NCI-H1105 (cell line): ENCODE measurements around the gene GH1.

Source experiments
- DNase-seq: peaks from one replicate; lab custom pipeline; 2025; lab: John Stamatoyannopoulos, UW

The GH1 gene

DNA sequence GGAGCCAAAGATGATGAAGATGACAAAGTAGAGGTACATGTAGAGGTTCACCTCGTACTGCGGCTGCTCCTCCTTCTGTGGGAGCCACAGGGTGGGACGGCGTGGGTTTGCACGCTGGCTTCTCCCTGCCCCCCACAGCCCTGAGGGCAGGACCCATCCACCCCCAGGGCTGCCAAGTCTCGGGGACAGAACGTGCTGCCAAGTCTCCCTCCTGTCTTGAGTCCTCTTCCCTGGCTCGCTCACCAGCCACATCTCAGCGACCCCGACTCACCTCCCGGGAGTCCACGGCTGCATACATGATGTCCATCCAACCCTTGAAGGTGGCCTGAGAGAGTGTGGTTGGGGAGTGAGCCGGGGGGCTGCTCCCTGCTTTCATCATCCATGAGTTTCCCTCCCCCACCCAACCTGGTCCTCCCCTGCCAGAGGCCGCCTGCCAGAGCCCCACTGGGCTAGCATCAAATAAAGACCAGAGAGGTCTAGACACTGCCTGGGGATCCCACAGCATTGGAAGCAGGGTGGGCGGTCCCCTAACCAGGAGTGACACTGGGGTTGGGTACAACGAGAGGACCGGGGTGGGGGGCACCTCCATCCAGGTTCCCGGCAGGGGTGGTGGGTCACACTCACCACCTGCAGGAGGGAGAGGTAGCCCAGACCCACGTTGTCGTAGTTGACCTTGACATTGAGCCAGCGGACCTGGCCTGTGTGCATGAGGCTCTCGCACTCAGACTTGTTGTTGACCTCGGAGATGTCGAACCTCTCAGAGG lies 26.3 kb upstream of the GH1 start:
- DNase-seq = no peak

GRCh38 chr17:63943745-63944144 lies 25.1 kb upstream of the GH1 start:
- DNase-seq = no peak

DNA sequence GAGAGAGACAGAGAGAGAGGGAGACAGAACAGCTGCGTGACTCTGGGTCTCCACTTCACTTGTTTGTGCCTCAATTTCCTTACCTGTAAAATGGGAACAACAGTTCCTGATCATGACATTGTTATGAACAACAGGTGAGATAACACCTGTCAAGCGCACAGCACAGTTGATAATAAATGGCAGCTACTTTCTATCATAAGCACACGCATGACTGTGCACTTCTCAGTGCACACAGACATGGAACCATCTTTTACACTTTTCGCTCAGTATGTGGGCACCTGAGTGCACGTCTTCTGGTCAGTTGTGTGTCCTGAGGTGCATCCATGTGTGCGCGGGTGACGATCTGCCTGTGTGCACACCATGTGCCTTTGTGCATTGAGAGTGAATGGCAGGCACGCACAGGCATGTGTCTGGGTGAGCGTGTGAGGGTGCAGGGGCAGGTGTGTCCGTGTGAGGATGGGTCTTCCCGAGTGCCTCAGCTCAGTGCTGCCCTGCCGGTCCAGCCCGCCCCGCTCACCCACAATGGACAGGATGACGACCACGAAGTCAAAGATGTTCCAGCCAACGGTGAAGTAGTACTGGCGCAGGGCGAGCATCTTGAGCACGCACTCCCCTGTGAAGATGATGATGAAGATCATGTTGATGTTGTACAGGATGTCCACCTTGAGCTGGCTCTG lies 23.8 kb upstream of the GH1 start:
- DNase-seq = no peak

- no peak for DNase-seq
These were observed 23.1 kb upstream of the GH1 start for GRCh38 chr17:63941751-63942150.

DNA sequence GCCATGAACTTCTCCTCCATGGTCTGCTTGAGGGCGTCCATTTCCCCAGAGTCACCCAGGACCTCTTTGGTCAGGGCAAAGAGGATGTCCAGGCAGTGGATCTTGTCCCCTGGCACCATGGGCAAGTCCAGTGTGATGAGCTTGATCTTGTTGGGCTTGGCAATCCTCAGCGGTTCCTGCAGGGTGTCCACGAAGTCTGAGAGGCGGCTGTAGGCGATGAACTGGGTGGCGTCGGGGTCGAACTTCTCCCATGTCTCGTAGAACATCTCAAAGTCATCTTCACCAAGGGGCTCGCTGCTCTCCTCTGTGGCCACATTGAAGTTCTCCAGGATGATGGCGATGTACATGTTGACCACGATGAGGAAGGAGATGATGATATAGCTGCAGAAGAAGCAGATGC lies 22.5 kb upstream of the GH1 start:
- DNase-seq = no peak

- no peak for DNase-seq
These were observed 21.9 kb upstream of the GH1 start for GRCh38 chr17:63940584-63940983.

GRCh38 chr17:63939884-63940283 lies 21.2 kb upstream of the GH1 start:
- DNase-seq = no peak

DNA sequence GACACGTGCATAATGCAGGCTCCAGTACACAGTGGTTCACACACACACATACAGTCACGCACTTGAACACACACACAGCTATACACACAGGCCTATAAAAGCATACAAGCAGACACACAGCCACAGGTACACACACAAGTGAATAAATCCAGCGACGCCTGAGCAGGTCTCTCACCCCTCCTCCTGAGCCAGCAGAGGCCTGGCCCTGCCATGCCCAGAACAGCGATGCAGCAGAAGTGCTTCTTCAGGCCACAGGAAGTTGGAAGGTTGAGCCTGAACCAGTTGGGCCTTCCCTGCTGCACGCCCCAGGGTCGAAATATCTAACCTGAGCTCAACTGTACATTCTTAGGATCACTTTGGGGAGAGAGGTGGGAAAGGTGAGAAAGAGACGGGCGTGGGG lies 20.8 kb upstream of the GH1 start:
- DNase-seq = no peak

DNA sequence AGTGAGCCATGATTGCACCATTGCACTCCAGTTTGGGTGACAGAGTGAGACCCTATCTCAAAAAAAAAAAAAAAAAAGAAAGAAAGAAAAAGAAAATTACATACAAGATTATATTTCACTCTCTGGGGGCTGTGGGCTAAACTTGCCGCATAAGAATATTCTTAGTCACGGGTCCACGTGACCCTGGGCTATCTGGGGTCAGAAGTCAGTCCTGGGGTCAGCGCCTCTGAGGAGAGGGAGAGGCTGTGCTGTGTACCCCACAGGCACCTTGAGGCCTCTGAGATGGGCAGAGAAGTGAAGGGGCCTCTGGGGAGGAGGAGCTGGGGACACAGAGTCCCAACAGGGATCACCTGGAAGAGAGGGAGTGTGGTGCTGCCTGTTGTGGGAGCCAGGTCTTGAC lies 19.3 kb upstream of the GH1 start:
- DNase-seq = no peak

DNA sequence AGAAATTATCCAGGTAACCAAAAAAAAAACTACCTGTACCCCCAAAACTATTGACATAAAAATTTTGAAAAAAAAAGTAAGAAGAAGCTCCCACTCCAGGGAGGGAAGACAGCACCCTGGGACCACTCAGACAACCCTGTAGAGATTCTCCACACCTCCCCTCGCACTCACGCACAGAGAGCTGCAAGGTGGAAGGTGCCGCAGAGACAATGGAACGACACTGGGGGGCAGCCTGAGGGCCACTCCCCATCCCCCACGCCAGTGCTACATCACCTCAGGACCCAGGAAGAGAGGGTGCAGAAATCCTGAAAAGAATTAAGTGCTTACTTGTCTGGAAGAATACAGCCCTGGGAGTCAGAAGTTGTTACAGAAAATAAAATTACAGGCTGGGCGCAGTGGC lies 18.7 kb upstream of the GH1 start:
- no peak for DNase-seq

DNA sequence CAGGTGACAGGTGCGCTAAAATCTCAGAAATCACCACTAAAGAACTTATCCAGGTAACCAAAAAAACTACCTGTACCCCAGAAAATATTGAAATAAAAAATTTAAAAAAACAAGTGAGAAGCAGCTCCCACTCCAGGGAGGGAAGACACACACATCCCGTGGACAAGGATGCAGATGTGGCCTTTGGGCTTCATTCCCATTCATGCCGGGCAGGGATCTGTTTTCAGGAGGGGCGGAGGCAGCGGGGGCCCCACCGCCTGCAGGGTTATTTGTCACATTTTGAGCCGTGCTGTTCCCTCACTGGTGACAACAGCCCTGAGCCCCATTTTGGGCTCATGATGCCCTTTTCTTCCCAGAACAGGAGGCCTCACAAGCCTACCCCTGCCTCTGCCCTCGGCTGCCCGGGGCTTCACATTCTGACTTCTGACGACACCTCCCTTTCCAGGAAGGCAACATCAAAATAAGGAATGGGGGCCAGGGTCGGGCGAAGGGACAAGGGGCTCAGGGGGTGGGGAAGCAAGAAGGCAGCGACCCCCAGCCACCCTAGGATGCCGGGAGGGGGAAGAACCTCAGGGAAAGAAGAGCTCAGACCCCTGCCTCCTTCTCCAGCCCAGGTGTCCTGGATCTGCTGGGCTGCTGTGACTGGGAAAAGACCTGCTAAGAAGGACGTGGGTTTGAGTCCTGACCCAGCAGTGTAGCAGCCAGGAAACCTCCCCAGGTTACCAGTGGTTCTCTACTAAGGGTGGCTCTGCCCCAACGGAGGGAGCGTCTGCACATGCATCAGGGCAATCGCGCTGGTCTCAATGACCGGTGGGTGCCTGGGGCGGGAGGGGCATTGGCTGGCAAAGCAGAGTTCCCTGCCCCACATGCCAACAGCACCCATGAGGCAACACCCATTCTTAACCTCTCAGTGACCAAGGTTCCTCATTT lies 15.8 kb upstream of the GH1 start:
- no peak for DNase-seq

DNA sequence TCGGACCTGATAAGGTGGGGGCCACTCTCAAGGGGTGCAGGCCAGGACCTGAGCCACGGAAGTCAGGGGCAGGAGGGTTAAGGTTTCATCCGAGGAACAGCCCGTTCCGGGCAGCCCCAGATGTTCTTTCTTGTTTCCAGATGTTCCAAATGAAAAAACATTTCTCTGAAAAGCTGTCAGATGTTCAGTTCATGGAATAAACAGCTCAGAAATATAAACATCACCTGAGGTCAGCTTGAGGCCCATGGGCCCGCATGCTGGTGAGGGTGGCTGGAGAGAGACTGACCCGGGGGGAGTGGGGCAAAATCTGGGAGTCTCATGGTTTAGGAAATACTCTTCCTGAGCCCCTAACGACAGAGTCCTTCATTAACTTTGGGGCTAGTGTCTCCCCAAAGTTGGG lies 15.0 kb upstream of the GH1 start:
- DNase-seq = no peak

DNA sequence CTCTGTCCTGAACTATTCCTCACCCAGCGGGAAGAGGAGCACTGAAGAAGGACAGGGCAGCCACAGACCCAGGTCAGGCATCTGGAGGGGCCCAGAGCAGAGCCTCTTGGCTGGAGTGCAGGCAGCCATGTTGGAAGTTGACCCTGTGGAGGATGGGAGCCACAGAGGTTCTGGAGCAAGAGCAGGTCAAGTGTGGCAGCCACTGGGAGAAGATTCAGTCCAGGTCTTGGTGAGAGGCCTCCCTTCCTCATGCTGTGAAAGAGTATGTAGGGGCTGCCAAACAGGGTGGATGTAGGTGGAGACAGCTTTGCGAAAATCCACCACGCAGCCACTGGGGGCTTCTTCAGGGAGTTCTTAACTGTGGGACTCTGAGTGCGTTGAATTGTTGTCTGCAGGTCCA lies 14.1 kb upstream of the GH1 start:
- no peak for DNase-seq

GRCh38 chr17:63931981-63932561 lies 13.4 kb upstream of the GH1 start, which contains the start of gene CD79B:
CD79B (minus strand) TSS chr17:63932331; CDS start chr17:63932261, 70 bp downstream.
- no peak for DNase-seq

DNA sequence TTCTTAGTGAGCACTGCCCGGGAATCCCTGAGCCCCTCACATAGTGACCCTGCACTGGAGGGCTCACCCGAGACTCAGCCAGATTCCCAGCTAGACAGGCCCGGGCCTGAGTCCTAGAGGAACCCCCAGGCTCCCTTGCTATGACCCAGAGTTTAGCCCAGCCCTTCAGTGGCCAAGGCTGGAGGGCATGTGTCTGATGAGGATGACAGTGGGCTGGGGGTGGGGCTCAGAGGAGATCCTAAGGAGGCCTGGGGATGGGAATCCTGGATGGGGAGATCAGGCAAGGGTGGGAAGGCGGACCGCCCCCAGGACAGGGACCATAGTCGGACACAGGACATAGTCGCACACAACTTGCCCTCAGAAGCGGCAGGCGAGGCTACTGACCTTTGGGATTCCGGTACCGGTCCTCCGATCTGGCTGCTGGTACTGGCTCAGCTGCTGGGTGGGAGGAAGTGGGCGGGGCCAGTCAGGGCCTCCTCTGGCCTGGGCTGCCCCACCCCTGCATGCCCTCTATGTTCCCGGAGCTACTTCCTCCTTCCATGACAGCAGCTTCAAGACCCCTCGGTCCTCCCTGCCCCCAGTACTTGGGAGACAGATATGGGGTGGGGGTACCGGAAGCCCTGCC lies 12.4 kb upstream of the GH1 start:
- no peak for DNase-seq

- DNase-seq = no peak
These were observed 11.5 kb upstream of the GH1 start for GRCh38 chr17:63929860-63930766.

DNA sequence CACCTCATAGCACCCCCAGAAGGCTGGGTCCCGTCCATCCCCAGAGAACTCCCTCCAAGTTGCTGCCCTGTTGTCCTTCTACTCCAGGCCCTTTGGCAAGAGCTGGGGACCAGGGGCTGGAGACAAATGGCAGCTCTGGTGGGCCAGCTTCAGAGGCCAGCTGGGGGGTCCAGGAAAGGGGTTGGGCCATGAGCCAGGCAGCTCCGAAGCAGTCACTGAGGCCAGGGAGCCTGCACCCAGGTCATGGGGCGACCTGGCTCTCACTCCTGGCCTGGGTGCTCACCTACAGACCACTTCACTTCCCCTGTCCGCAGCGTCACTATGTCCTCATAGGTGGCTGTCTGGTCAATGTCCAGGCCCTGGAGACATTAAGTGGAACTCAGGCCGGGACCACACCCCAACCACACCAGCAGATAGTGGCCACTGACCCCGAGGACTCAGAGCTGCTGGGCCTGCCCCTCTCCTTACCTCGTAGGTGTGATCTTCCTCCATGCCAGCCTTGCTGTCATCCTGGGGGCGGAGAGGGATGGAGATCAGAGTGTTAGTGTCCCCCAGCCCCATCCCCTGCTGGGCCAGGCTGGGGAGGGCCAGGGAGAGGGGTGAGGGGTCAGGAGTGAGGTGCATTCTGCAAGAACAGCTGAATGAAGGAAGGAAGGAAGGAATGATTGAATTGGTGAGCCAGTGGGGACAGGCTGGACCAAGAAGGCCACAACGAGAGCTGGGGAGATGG lies 10.5 kb upstream of the GH1 start:
- no peak for DNase-seq

DNA sequence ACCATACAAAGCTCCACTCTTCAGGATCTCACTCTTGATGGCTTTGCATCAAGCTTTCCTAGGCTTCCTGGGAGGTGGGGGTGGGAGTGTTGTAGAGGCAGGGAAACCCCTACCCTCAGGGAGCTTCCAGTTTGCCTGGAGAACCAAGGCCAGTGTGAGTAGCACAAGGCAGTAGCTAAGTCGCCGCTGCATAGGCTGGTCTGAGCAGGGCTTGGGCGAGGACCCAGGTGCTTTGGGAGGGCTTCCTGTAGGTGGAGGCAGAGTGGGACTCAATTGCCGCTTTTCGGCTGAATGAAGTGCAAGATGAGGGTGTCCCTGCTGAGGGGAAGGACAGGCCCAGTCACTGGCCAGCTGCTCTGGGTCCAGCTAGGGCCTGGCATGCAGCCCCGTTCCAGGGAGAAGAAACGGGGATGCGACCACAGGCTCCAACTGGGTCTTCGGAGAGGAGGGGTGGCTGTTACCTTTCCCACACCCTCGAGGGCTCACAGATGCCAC lies 9.6 kb upstream of the GH1 start:
- DNase-seq = no peak

- no peak for DNase-seq
These were observed 9.0 kb upstream of the GH1 start for GRCh38 chr17:63927464-63928171.
